Calu3 (cell line): ENCODE results near the gene NFKBIZ. TPM values are rescaled to one million over a fixed set of nuclear protein-coding genes. Genes with fewer than 3 reads are reported as not detected.

Source experiments
- BruUV-seq: library from RNA; stranded (reverse); fragments of 400-500 nt; replicated peaks from 2 replicates; lab custom pipeline; 2021; lab: Mats Ljungman, UMichigan
- CTCF ChIA-PET: fragments of 300-600 bp; sonication (Branson Sonifier 250); formaldehyde crosslinking; loops from one replicate; lab custom pipeline; 2022; ENCODE audit warnings: antibody characterized with exemption; lab: Charles Lee
- DNase-seq: peaks from one replicate; pipeline ENCODE4 v3.0.0; 2022
- H3K27ac Mint-ChIP-seq: one replicate; pipeline ENCODE4 v1.8.0; 2022; ENCODE audit warnings: mixed read lengths; ENCODE audit not compliant: unreplicated experiment
- H3K27me3 Mint-ChIP-seq: one replicate; pipeline ENCODE4 v1.8.0; 2022; ENCODE audit warnings: mixed read lengths; ENCODE audit not compliant: unreplicated experiment
- H3K36me3 Mint-ChIP-seq: one replicate; pipeline ENCODE4 v1.8.0; 2022; ENCODE audit warnings: mild to moderate bottlenecking, moderate library complexity, mixed read lengths; ENCODE audit not compliant: insufficient read depth, unreplicated experiment
- H3K4me1 Mint-ChIP-seq: one replicate; pipeline ENCODE4 v1.8.0; 2022; ENCODE audit warnings: mild to moderate bottlenecking, low read depth, mixed read lengths; ENCODE audit not compliant: unreplicated experiment
- H3K4me3 Mint-ChIP-seq: one replicate; pipeline ENCODE4 v1.8.0; 2022; ENCODE audit warnings: mild to moderate bottlenecking, low read depth, moderate library complexity, mixed read lengths; ENCODE audit not compliant: unreplicated experiment
- H3K9me3 Mint-ChIP-seq: one replicate; pipeline ENCODE4 v1.8.0; 2022; ENCODE audit warnings: low read depth, mixed read lengths; ENCODE audit not compliant: unreplicated experiment
- intact Hi-C: fragments of 100-400 bp; cut with micrococcal nuclease; formaldehyde crosslinking; loops from one replicate; pipeline ENCODE4 v1.10.0; 2022; ENCODE audit not compliant: unreplicated experiment
- total RNA-seq: library from RNA; stranded (reverse); gene quantifications from 2 replicates; pipeline ENCODE4 v1.2.3, GENCODE V29; 2022
- TF ChIP-seq, protein P1 (sequence below): fragments of 200-600 bp; IDR thresholded peaks from one replicate; pipeline ENCODE4 v1.8.0; 2022; ENCODE audit warnings: antibody characterized with exemption; ENCODE audit not compliant: unreplicated experiment

NFKBIZ gene
- total RNA-seq, 1 experiment from 2014 or later = 217 TPM

DNA sequence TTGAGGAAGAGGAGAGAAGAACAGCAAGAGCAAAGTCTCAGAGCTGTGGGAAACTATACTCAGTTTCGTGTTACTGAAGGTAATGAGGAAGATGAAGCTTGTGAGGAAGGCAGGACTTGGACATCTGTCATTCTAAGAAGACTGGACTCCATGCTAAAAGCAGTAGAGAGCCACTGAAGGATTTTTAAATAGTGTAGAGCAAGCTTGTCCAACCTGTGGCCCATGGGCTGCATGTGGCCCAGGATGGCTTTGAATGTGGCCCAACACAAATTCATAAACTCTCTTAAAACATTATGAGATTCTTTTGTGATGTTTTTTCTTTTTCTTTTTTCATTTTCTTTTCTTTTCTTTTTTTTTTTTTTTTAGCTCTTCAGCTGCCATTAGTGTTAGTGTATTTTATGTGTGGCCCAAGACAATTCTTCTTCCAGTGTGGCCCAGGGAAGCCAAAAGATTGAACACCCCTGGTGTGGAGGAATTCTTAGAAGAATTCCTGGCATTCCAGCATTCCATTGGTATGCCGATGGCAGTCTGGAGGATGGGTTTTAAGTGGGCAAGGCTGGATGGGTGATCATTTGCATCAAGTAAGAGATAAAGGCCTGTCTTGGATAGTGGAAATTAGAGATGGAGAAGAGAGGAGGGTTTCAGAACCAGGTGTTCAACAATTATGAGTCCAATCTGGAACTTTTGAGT is 6.9 kb upstream of the NFKBIZ start:
- Mint-ChIP-seq H3K27me3 (no peaks in the 10 kb centered on the region), H3K4me3 (no peak overlapping the region), H3K36me3 (no peaks in the 10 kb centered on the region), H3K4me1 (peaks cover 18% of the 10 kb centered on the region), H3K27ac (no peak overlapping the region), H3K9me3 (no peaks in the 10 kb centered on the region)
- intact Hi-C loops = no loop called here
- DNase-seq = no peak
- CTCF ChIA-PET = no interaction called here
- no TSS peak for BruUV-seq
- TF ChIP-seq, protein P1, sequence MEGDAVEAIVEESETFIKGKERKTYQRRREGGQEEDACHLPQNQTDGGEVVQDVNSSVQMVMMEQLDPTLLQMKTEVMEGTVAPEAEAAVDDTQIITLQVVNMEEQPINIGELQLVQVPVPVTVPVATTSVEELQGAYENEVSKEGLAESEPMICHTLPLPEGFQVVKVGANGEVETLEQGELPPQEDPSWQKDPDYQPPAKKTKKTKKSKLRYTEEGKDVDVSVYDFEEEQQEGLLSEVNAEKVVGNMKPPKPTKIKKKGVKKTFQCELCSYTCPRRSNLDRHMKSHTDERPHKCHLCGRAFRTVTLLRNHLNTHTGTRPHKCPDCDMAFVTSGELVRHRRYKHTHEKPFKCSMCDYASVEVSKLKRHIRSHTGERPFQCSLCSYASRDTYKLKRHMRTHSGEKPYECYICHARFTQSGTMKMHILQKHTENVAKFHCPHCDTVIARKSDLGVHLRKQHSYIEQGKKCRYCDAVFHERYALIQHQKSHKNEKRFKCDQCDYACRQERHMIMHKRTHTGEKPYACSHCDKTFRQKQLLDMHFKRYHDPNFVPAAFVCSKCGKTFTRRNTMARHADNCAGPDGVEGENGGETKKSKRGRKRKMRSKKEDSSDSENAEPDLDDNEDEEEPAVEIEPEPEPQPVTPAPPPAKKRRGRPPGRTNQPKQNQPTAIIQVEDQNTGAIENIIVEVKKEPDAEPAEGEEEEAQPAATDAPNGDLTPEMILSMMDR = no peak

DNA sequence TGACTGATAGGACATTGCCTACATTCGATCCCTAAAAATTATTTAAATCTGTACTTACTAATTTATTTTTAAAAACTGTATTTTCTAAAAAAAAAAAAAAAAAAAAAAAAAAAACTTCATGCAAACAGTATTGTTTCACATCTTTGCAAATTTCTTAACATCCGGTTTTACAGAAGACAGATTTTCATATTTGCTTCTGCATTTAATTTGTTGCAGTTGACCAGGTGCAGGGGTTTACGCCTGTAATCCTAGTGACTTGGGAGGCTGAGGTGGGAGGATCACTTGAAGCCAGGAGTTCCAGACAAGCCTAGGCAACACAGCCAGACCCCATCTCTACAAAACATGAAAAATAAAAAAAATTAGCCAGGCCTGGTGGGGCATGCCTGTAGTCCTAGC is 6.4 kb upstream of the NFKBIZ start:
- Mint-ChIP-seq H3K36me3 (peaks cover 2% of the 10 kb centered on the region), H3K27ac (no peak overlapping the region), H3K9me3 (no peaks in the 10 kb centered on the region), H3K4me3 (no peak overlapping the region), H3K27me3 (no peaks in the 10 kb centered on the region), H3K4me1 (peaks cover 21% of the 10 kb centered on the region)
- intact Hi-C loops = no loop called here
- DNase-seq = no peak
- CTCF ChIA-PET = no interaction called here
- TF ChIP-seq, protein P1 = no peak
- BruUV-seq = no TSS peak

DNA sequence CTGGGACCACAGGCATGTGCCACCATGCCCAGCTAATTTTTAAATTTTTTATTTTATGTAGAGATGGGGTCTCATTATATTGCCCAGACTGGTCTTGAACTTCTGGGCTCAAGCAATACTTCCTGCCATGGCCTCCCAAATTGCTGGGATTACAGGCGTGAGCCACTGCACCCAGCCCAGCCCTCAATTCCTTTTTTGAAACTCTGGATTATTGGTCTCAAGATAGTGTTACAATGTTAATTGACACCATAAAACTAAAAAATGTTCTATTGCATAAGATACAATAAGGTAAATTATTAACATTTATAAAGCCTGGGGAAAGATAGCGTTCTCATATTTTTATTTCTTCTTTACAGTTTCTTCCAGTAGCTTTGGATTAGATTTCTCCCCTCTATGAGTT is 3.9 kb upstream of the NFKBIZ start:
- TF ChIP-seq, protein P1 = no peak
- H3K27ac Mint-ChIP-seq = no peak overlapping the region
- intact Hi-C loops = loop anchor here (5.0 kb wide), 1 partner anchor 33 kb away; no protein-coding TSS in a partner anchor
- H3K4me3 Mint-ChIP-seq = no peak overlapping the region
- BruUV-seq = no TSS peak
- CTCF ChIA-PET = no interaction called here
- peaks cover 27% of the 10 kb centered on the region for H3K36me3 Mint-ChIP-seq
- no peaks in the 10 kb centered on the region for H3K9me3 Mint-ChIP-seq
- no peaks in the 10 kb centered on the region for H3K27me3 Mint-ChIP-seq
- peaks cover 29% of the 10 kb centered on the region for H3K4me1 Mint-ChIP-seq
- no peak for DNase-seq

DNA sequence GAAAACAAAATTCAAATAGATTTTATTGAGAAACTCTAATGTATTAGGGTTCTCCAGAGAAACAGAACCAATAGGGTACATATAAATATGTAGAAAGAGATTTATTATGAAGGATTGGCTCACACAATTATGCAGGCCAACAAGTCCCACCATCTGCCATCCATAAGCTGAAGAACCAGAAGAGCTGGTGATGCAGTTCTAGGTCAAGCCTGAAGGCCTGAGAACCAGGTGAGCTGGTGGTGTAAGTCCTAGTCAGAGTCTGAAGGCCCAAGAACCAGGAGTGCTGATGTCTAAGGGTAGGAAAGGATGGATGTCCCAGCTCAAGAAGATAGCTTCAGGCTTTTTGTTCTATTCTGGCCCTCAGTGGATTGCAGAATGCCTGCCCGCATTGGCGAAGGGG is 2.6 kb upstream of the NFKBIZ start:
- no peak for DNase-seq
- TF ChIP-seq, protein P1 = no peak
- BruUV-seq = no TSS peak

More for the DNA sequence above, 2.6 kb upstream of the NFKBIZ start:
- H3K27ac Mint-ChIP-seq = no peak overlapping the region
- H3K9me3 Mint-ChIP-seq = no peaks in the 10 kb centered on the region
- H3K27me3 Mint-ChIP-seq = no peaks in the 10 kb centered on the region
- CTCF ChIA-PET = no interaction called here
- no peak overlapping the region for H3K4me3 Mint-ChIP-seq
- intact Hi-C loops = loop anchor here (5.0 kb wide), 1 partner anchor 34 kb away; no protein-coding TSS in a partner anchor
- H3K36me3 Mint-ChIP-seq = peaks cover 40% of the 10 kb centered on the region
- H3K4me1 Mint-ChIP-seq = peaks cover 28% of the 10 kb centered on the region
